GM23338 (cell line): Measurements from ENCODE around the gene ERC1. TPM values are rescaled to one million over a fixed set of nuclear protein-coding genes. Genes with fewer than 3 reads are reported as not detected.
A peak's percentile ranks its signal among the peaks of the same experiment; 100 is the strongest.

ENCODE experiments used
- ATAC-seq: fragments of 200-7000 bp; cut with Tn5 transposase; 3 replicates; pipeline ENCODE4 v1.9.1; 2020
- DNase-seq: peaks from one replicate; pipeline ENCODE4 v3.0.0-alpha.2; 2015; ENCODE audit warnings: low spot score
- H2AFZ ChIP-seq: fragments of 200-600 bp; sonication (generic); 2 replicates; pipeline ENCODE4 v1.8.0; 2016; ENCODE audit warnings: antibody characterized with exemption, mild to moderate bottlenecking, moderate library complexity
- H3F3A ChIP-seq: fragments of 200-600 bp; sonication (generic); replicated peaks from 2 replicates; pipeline ENCODE4 v1.8.0; 2017; ENCODE audit warnings: antibody characterized with exemption, mixed run types, low read depth
- H3K27ac ChIP-seq: fragments of 200-600 bp; sonication (generic); 2 replicates; pipeline ENCODE4 v1.6.1; 2016; ENCODE audit warnings: low read depth
- H3K27me3 ChIP-seq: fragments of 200-600 bp; sonication (generic); 2 replicates; pipeline ENCODE4 v1.8.0; 2016; ENCODE audit warnings: mild to moderate bottlenecking, mixed run types, moderate library complexity; ENCODE audit not compliant: insufficient read depth
- H3K36me3 ChIP-seq: fragments of 200-600 bp; sonication (generic); 2 replicates; pipeline ENCODE4 v1.8.0; 2016; ENCODE audit warnings: mild to moderate bottlenecking; ENCODE audit not compliant: insufficient read depth
- H3K4me1 ChIP-seq: fragments of 200-600 bp; sonication (generic); 2 replicates; pipeline ENCODE4 v1.8.0; 2016; ENCODE audit warnings: mild to moderate bottlenecking, moderate library complexity; ENCODE audit not compliant: insufficient read depth
- H3K4me2 ChIP-seq: fragments of 200-600 bp; sonication (generic); 2 replicates; pipeline ENCODE4 v1.7.1; 2017; ENCODE audit warnings: mixed run types
- H3K4me3 ChIP-seq: fragments of 200-600 bp; sonication (generic); 2 replicates; pipeline ENCODE4 v1.6.1; 2016; ENCODE audit warnings: mixed run types
- H3K79me2 ChIP-seq: fragments of 200-600 bp; sonication (generic); replicated peaks from 2 replicates; pipeline ENCODE4 v1.8.0; 2017; ENCODE audit warnings: mild to moderate bottlenecking; ENCODE audit not compliant: insufficient read depth
- H3K9me2 ChIP-seq: fragments of 200-600 bp; sonication (generic); 2 replicates; pipeline ENCODE4 v1.8.0; 2017; ENCODE audit not compliant: insufficient read depth
- H4K20me1 ChIP-seq: fragments of 200-600 bp; sonication (generic); replicated peaks from 2 replicates; pipeline ENCODE4 v1.8.0; 2017; ENCODE audit warnings: mild to moderate bottlenecking; ENCODE audit not compliant: insufficient read depth
- H3K27ac Mint-ChIP-seq: 2 replicates; pipeline ENCODE4 v1.8.0; 2020; ENCODE audit warnings: inconsistent platforms, mild to moderate bottlenecking, moderate library complexity, mixed read lengths
- H3K27me3 Mint-ChIP-seq: 3 replicates; pipeline ENCODE4 v1.8.0; 2022; ENCODE audit warnings: low read depth, mild to moderate bottlenecking, moderate library complexity, mixed read lengths, inconsistent platforms; ENCODE audit not compliant: insufficient read depth, poor library complexity
- H3K36me3 Mint-ChIP-seq: 3 replicates; pipeline ENCODE4 v1.8.0; 2021; ENCODE audit warnings: low read depth, mild to moderate bottlenecking, inconsistent platforms, moderate library complexity, mixed read lengths
- H3K4me1 Mint-ChIP-seq: 3 replicates; pipeline ENCODE4 v1.8.0; 2020; ENCODE audit warnings: mild to moderate bottlenecking, inconsistent platforms, mixed read lengths
- H3K4me3 Mint-ChIP-seq: 3 replicates; pipeline ENCODE4 v1.8.0; 2021; ENCODE audit warnings: moderate library complexity, mild to moderate bottlenecking, inconsistent platforms, mixed read lengths
- H3K9me3 Mint-ChIP-seq: 3 replicates; pipeline ENCODE4 v1.8.0; 2020; ENCODE audit warnings: moderate library complexity, mild to moderate bottlenecking, inconsistent platforms, mixed read lengths
- CREB1 ChIP-seq: fragments of 250-450 bp; sonication (Bioruptor Pico); IDR thresholded peaks from 2 replicates; pipeline ENCODE4 v1.5.0; 2020; ENCODE audit warnings: low read depth, mild to moderate bottlenecking, moderate library complexity
- CTCF ChIP-seq, 2 experiments: fragments of 200-600 bp in 1 of 2; sonication (generic) in 1 of 2; conservative IDR thresholded peaks; 2 replicates each; pipeline versions ENCODE4 v1.5.1 to v1.6.1; 2016 to 2017; ENCODE audit warnings: antibody characterized with exemption in 2 of 2, low read depth in 2 of 2, mild to moderate bottlenecking in 2 of 2, moderate library complexity in 1 of 2
- ETS1 ChIP-seq: IDR thresholded peaks from 2 replicates; pipeline ENCODE4 v1.6.1; 2016; ENCODE audit warnings: antibody characterized with exemption
- EZH2 ChIP-seq: fragments of 200-600 bp; sonication (generic); IDR thresholded peaks from one replicate; pipeline ENCODE4 v1.8.0; 2017; ENCODE audit warnings: antibody characterized with exemption, mild to moderate bottlenecking, low read depth; ENCODE audit not compliant: unreplicated experiment
- EZH2phosphoT487 ChIP-seq: fragments of 200-600 bp; sonication (generic); IDR thresholded peaks from one replicate; pipeline ENCODE4 v1.8.1; 2018; ENCODE audit warnings: antibody characterized with exemption; ENCODE audit not compliant: unreplicated experiment
- JUNB ChIP-seq: IDR thresholded peaks from one replicate; pipeline ENCODE4 v1.6.1; 2016; ENCODE audit warnings: antibody characterized with exemption; ENCODE audit not compliant: unreplicated experiment
- NANOG ChIP-seq: IDR thresholded peaks from 2 replicates; pipeline ENCODE4 v1.6.1; 2016; ENCODE audit warnings: antibody characterized with exemption, borderline replicate concordance
- POLR2AphosphoS5 ChIP-seq: IDR thresholded peaks from 2 replicates; pipeline ENCODE4 v1.6.1; 2016; ENCODE audit warnings: antibody characterized with exemption, low read depth
- STAT1 ChIP-seq: IDR thresholded peaks from one replicate; pipeline ENCODE4 v1.6.1; 2016; ENCODE audit warnings: antibody characterized with exemption; ENCODE audit not compliant: unreplicated experiment
- ZNF114 ChIP-seq: fragments of 250-450 bp; sonication (Bioruptor Pico); IDR thresholded peaks from 2 replicates; pipeline ENCODE4 v1.5.0; 2020; ENCODE audit warnings: mild to moderate bottlenecking, moderate library complexity
- ZNF331 ChIP-seq: fragments of 250-450 bp; sonication (Bioruptor Pico); IDR thresholded peaks from 2 replicates; pipeline ENCODE4 v1.5.0; 2020; ENCODE audit warnings: low read depth, mild to moderate bottlenecking, moderate library complexity
- ZNF462 ChIP-seq: fragments of 250-450 bp; sonication (Bioruptor Pico); IDR thresholded peaks from 2 replicates; pipeline ENCODE4 v1.5.0; 2020; ENCODE audit warnings: mild to moderate bottlenecking, moderate library complexity
- polyA plus RNA-seq: library from polyadenylated mRNA; unstranded; fragments of >200 nt; fragmentation: Nextera tagmentation; extraction: Ambion mirVana; gene quantifications from 2 replicates; pipeline ENCODE4 v1.2.1, GENCODE V29; 2016
- total RNA-seq: library from RNA; depleted of rRNA; stranded (reverse); fragments of >200 nt; shearing (Covaris generic); gene quantifications from 2 replicates; pipeline ENCODE4 v1.2.3, GENCODE V29; 2014
- TF ChIP-seq, protein P1 (sequence below): IDR thresholded peaks from one replicate; pipeline ENCODE4 v1.6.1; 2018; ENCODE audit warnings: antibody characterized with exemption; ENCODE audit not compliant: unreplicated experiment

The ERC1 gene
- total and polyA plus RNA-seq, 2 experiments from 2014 or later = 28.1 to 35.3 TPM

GRCh38 chr12:988646-989045, 2.4 kb upstream of the ERC1 start:
- H3K27ac Mint-ChIP-seq = no peak overlapping the region

More at GRCh38 chr12:988646-989045, 2.4 kb upstream of the ERC1 start:
- Histone ChIP-seq H4K20me1 (0 out of 2 replicates have a peak, but pooled peaks cover 4% of the 10 kb centered on the region), H3K4me2 (0 out of 2 replicates have a peak overlapping the region, but pooled peaks have one; percentile 92), H3K4me1 (peaks cover 29% of the 10 kb centered on the region), H3K79me2 (peaks cover 23% of the 10 kb centered on the region), H3K36me3 (no peaks in the 10 kb centered on the region), H3K27ac (no peak overlapping the region), H3K27me3 (peaks cover 8% of the 10 kb centered on the region; the same call in 1 of the 2 replicates), H3K9me2 (no peaks in the 10 kb centered on the region), H2AFZ (no peak overlapping the region), H3K4me3 (no peak overlapping the region), H3F3A (peaks cover 13% of the 10 kb centered on the region; the same call in 1 of the 2 replicates)
- peaks cover 22% of the 10 kb centered on the region for H3K4me1 Mint-ChIP-seq
- no peaks in the 10 kb centered on the region; the same call in 2 of the 3 replicates for H3K9me3 Mint-ChIP-seq
- TF ChIP-seq, protein P1, sequence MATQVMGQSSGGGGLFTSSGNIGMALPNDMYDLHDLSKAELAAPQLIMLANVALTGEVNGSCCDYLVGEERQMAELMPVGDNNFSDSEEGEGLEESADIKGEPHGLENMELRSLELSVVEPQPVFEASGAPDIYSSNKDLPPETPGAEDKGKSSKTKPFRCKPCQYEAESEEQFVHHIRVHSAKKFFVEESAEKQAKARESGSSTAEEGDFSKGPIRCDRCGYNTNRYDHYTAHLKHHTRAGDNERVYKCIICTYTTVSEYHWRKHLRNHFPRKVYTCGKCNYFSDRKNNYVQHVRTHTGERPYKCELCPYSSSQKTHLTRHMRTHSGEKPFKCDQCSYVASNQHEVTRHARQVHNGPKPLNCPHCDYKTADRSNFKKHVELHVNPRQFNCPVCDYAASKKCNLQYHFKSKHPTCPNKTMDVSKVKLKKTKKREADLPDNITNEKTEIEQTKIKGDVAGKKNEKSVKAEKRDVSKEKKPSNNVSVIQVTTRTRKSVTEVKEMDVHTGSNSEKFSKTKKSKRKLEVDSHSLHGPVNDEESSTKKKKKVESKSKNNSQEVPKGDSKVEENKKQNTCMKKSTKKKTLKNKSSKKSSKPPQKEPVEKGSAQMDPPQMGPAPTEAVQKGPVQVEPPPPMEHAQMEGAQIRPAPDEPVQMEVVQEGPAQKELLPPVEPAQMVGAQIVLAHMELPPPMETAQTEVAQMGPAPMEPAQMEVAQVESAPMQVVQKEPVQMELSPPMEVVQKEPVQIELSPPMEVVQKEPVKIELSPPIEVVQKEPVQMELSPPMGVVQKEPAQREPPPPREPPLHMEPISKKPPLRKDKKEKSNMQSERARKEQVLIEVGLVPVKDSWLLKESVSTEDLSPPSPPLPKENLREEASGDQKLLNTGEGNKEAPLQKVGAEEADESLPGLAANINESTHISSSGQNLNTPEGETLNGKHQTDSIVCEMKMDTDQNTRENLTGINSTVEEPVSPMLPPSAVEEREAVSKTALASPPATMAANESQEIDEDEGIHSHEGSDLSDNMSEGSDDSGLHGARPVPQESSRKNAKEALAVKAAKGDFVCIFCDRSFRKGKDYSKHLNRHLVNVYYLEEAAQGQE = no peak
- TF ChIP-seq ZNF331 (no peak), ETS1 (no peak), CREB1 (CRISPR knock-in tag) (no peak), JUNB (no peak), POLR2AphosphoS5 (no peak), EZH2 (no peak), ZNF114 (CRISPR knock-in tag) (no peak), ZNF462 (CRISPR knock-in tag) (no peak), STAT1 (no peak), NANOG (no peak), CTCF (conservative IDR thresholded peaks at IDR 0.05; ENCODE audit: low read depth in 2 of 2) (no peak), EZH2phosphoT487 (no peak)
- no peaks in the 10 kb centered on the region; the same call in 2 of the 3 replicates for H3K36me3 Mint-ChIP-seq
- peaks cover 7% of the 10 kb centered on the region for H3K27me3 Mint-ChIP-seq
- DNase-seq = no peak
- no peak for ATAC-seq
- H3K4me3 Mint-ChIP-seq = no peak overlapping the region
